ENCODE data around the gene ABCC1.

The ABCC1 gene

DNA sequence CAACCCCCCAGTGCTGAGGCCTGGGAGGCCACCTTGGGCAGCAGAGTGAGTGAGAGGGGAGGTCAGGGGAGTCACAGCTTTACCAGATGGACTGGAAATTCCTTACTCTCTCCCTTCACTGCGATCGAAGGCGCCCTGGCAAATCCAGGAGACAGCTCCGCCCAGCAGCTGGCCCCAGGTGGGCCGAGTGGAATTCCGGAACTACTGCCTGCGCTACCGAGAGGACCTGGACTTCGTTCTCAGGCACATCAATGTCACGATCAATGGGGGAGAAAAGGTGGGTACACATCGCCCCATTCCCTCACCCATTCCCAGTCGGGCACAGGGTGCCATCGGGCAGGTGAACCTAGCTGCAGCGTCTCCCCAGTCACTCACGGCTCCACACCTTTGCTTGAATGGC, 182.2 kb downstream of the ABCC1 start:
- no peak overlapping the region for H3K4me3 ChIP-seq (ENCODE audit: low read depth, low read length)
- TF ChIP-seq, protein P1, sequence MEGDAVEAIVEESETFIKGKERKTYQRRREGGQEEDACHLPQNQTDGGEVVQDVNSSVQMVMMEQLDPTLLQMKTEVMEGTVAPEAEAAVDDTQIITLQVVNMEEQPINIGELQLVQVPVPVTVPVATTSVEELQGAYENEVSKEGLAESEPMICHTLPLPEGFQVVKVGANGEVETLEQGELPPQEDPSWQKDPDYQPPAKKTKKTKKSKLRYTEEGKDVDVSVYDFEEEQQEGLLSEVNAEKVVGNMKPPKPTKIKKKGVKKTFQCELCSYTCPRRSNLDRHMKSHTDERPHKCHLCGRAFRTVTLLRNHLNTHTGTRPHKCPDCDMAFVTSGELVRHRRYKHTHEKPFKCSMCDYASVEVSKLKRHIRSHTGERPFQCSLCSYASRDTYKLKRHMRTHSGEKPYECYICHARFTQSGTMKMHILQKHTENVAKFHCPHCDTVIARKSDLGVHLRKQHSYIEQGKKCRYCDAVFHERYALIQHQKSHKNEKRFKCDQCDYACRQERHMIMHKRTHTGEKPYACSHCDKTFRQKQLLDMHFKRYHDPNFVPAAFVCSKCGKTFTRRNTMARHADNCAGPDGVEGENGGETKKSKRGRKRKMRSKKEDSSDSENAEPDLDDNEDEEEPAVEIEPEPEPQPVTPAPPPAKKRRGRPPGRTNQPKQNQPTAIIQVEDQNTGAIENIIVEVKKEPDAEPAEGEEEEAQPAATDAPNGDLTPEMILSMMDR (IDR thresholded peaks at IDR 0.05; ENCODE audit: low read depth, low read length, missing control alignments), result no peak
- DNase-seq (ENCODE audit: low read depth), result no peak

DNA sequence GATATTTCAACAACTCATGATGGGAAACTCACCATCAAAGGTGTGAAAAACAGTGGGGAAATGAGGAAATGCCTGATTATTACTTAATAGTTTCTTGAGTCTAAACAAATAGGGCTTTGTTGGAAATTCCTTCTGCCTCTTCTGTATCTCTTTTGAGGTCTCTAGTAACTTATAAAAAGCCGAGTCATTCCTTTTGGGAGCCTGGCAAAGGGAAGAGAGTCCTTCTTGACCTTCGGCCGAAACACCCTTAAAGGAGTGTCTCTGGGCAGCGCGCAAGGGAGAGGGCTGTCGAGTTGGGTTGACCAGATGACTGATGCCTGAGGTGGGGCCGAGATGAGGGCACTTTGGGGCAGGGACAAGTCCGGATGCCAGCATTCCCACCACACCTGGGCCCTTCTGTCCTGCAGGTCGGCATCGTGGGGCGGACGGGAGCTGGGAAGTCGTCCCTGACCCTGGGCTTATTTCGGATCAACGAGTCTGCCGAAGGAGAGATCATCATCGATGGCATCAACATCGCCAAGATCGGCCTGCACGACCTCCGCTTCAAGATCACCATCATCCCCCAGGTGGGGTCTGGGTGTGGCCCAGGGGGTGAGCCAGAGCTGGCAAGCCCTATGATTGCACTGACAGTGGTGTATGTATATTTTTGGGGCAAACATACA, 184.7 kb downstream of the ABCC1 start:
- no peak for DNase-seq (ENCODE audit: low read depth)
- no peak overlapping the region for H3K4me3 ChIP-seq (ENCODE audit: low read depth, low read length)
- TF ChIP-seq, protein P1 (IDR thresholded peaks at IDR 0.05; ENCODE audit: low read depth, low read length, missing control alignments), result no peak

DNA sequence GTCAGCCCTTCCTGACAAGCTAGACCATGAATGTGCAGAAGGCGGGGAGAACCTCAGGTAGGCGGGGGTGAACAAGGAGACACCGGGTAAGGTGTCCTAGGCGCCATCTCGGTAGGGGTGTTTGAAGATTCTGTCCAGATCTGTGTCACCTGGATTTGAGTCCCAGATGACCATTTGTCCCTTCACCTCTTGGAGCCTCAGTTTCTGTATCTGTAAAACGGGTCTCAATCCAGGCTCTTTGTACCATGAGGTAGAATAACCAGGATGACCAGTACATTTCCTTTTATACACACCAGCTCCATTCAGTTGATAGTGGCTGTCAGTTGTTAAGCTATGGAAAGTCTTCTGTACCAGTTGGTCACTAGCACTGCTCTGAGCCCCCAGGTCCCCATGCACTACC, 187.2 kb downstream of the ABCC1 start:
- TF ChIP-seq, protein P1 (IDR thresholded peaks at IDR 0.05; ENCODE audit: low read depth, low read length, missing control alignments), result no peak
- no peak overlapping the region for H3K4me3 ChIP-seq (ENCODE audit: low read depth, low read length)
- no peak for DNase-seq (ENCODE audit: low read depth)

DNA sequence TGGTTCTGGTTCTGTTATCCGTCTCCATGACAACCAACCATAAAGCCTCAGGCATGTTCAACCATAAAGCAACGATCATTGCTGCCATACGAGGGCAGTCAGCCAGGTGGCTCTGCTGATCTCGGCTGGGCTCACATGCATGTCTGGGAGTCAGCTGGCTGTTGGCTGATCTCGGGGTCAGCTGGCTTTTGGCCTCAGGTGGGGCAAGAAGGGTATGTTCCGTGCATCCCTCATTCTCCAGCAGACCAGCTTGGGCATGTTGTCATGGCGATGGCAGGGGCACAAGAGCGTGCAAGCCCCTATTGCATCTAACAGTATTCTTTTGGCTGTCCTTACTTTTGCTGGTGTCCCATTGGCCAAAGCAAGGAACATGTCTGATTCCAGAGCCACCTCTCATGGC, 187.7 kb downstream of the ABCC1 start:
- DNase-seq (ENCODE audit: low read depth), result no peak
- TF ChIP-seq, protein P1 (IDR thresholded peaks at IDR 0.05; ENCODE audit: low read depth, low read length, missing control alignments), result no peak
- no peak overlapping the region for H3K4me3 ChIP-seq (ENCODE audit: low read depth, low read length)

DNA sequence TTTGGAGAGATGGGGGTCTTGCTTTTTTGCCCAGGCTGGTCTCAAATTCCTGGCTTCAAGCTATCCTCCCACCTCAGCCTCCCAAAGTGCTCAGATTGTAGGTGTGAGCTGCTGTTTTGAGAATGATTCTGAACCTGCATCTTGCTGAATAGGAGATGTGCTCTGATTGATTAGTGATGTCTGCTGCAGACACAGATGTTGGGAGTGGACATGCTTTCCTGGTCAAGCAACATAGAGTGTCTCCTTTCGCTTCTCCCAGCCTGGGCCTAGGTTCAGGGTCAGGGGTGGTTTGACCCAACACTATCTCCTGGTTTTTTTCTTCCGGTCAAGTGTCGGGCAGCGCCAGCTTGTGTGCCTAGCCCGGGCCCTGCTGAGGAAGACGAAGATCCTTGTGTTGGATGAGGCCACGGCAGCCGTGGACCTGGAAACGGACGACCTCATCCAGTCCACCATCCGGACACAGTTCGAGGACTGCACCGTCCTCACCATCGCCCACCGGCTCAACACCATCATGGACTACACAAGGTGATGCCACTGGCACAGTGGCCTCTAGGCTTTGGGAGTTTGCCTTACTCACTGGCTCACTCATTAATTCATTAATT, 188.7 kb downstream of the ABCC1 start:
- no peak overlapping the region for H3K4me3 ChIP-seq (ENCODE audit: low read depth, low read length)
- no peak for DNase-seq (ENCODE audit: low read depth)
- TF ChIP-seq, protein P1 (IDR thresholded peaks at IDR 0.05; ENCODE audit: low read depth, low read length, missing control alignments), result no peak

DNA sequence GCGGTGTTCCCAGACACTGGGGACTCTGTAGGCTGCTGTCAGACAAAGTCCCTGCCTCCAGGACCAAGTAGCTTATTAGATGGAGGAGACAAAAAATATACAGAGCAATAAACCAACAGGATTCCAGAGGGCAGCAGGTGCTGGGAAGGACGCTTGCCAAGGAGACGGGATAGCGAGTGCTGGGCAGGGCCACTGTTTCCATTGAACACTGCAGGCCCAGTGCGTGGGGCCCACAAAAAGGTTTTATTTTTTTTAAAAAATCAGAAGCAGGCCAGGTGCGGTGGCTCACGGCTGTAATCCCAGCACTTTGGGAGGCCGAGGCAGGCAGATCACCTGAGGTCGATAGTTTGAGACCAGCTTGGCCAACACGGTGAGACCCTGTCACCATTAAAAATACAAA, 189.6 kb downstream of the ABCC1 start:
- TF ChIP-seq, protein P1 (IDR thresholded peaks at IDR 0.05; ENCODE audit: low read depth, low read length, missing control alignments), result no peak
- no peak overlapping the region for H3K4me3 ChIP-seq (ENCODE audit: low read depth, low read length)
- no peak for DNase-seq (ENCODE audit: low read depth)

DNA sequence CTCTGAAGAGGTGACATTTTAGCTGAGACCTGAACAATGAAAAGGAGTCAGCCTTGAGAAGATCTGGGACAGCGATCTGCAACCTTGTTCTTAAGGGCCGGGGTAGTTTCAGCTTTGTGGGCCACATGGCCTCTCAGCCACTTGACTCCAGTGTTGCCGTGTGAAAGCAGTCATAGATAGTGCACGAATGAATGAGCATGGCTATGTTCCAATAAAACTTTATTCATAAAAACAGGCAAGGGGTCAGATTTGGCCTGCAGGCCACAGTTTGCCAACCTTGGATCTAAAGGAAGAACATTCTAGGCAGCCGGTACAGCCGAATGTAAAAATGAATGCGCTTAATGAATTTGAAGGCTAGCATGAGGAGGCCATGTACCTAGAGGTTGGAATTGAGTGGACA, 190.4 kb downstream of the ABCC1 start:
- no peak for DNase-seq (ENCODE audit: low read depth)
- TF ChIP-seq, protein P1 (IDR thresholded peaks at IDR 0.05; ENCODE audit: low read depth, low read length, missing control alignments), result no peak
- no peak overlapping the region for H3K4me3 ChIP-seq (ENCODE audit: low read depth, low read length)
